ENCODE data around the gene UNC13D. TPM values are rescaled to one million over a fixed set of nuclear protein-coding genes. Genes with fewer than 3 reads are reported as not detected.
A peak's percentile ranks its signal among the peaks of the same experiment; 100 is the strongest.

The UNC13D gene
- total and polyA plus RNA-seq, 11 donors = 2.1 to 28.5 (median 5.8) TPM

DNA sequence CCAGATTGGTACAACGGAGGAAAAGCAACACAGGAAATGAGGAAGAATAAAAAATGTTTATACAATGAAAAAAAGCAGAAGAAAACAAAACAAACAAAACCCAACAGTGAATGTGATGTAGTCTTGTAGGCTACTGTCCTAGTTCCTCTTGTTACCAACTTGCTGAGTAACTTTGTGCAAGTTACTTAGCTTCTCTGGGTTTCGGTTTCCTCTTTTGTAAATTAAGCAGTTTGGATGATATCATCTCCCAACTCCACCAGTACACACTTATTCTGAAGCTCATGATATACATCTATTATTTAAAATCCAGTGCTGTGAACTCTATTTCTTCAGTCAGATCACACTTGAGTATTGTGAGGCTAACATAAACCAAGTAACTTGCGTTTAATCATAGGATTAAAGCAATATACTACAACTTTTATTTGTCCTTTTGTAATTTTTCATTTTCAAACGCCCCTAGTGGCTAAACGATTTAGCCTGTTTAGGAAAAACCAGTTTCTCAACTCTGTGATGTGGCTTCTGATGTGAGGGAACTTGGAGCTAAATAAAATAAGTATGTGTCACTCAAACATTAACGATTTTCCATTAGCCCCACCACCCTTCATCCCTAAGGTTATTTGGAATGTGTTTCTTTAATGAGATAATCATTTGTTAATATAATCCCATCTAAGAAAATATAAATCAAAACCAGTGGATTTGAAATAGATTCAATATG lies 61.0 kb downstream of the UNC13D start:
- Histone ChIP-seq H3K36me3 (peaks cover 7 to 15% (median 8%) of the 10 kb centered on the region in 9 donors), H3K4me1 (peaks cover 4 to 57% (median 37%) of the 10 kb centered on the region in 12 donors), H3K9me3 (no peaks in the 10 kb centered on the region), H3K27me3 (no peaks in the 10 kb centered on the region), H3K4me3 (peak overlapping the region in 5 of 12 donors; percentile 10 to 75 (median 19)), H3K27ac (peak overlapping the region; percentile 29 to 100 (median 99))
- no peak for ATAC-seq
- DNase-seq = no peak
- intact Hi-C loops (cut with DNase I) = loop anchor here in 1 of 10 donors (10.0 kb wide), 1 partner anchor 112 kb away; the partner anchor contains the start of gene TRIM65
- no peak for TF ChIP-seq POLR2A (IDR thresholded peaks at IDR 0.05)
- TF ChIP-seq, protein P1, sequence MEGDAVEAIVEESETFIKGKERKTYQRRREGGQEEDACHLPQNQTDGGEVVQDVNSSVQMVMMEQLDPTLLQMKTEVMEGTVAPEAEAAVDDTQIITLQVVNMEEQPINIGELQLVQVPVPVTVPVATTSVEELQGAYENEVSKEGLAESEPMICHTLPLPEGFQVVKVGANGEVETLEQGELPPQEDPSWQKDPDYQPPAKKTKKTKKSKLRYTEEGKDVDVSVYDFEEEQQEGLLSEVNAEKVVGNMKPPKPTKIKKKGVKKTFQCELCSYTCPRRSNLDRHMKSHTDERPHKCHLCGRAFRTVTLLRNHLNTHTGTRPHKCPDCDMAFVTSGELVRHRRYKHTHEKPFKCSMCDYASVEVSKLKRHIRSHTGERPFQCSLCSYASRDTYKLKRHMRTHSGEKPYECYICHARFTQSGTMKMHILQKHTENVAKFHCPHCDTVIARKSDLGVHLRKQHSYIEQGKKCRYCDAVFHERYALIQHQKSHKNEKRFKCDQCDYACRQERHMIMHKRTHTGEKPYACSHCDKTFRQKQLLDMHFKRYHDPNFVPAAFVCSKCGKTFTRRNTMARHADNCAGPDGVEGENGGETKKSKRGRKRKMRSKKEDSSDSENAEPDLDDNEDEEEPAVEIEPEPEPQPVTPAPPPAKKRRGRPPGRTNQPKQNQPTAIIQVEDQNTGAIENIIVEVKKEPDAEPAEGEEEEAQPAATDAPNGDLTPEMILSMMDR (IDR thresholded peaks at IDR 0.05) = peak; percentile 44 to 73 (median 61)
- 31 to 38% (median 32%) methylated on average over 6 of the region's 6 CpGs for WGBS, 4 donors

DNA sequence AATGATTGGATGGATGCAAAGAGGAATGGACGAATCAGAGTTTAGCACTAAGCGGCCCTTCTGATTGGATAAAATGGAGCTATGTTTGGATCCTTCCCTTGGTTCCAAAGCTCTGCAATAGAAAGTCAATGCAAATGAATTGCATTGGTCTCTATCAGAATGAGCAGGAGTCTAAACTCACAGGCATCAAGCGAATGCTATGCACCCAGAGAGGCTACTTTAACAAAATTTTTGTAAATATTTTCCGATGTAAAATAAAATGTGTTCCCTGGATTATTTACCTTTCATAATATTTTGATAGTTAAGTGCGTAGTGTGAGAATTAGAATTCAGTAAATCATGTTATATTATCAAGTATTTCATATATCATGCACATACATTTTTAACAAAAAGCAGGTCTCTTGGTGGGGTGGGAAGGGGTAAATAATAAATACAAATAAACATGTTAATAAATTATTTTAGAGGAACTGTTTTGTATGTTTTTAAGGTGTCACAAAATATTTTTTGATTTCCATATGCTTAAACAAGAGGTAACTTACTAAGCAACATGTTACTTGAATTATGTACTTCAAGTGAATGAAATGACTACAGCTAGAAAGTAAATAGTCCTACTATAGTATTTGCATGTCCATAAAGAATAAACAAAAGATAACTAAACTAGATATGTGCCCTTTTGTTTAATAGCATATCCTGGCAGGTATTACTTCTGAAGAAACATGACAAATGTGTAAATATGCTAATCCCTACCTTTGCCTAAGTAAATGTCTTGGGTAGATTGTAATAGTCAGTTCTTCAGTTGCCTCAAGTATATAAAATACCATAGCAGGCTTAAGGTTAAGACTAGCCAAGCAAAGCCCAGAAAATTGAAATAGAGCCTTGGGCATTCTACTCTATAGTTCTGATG lies 64.0 kb downstream of the UNC13D start:
- H3K27me3 ChIP-seq = no peaks in the 10 kb centered on the region
- H3K36me3 ChIP-seq = peaks cover 9 to 40% (median 37%) of the 10 kb centered on the region in 9 donors
- no peak for TF ChIP-seq POLR2A (IDR thresholded peaks at IDR 0.05)
- TF ChIP-seq, protein P1 (IDR thresholded peaks at IDR 0.05) = no peak
- 21 to 24% (median 22%) methylated on average over 5 of the region's 5 CpGs for WGBS, 4 donors
- peak overlapping the region in 4 of 12 donors; percentile 12 to 96 (median 53) for H3K4me3 ChIP-seq
- intact Hi-C loops (cut with DNase I) = loop anchor here in 8 of 10 donors (2.0 to 10.0 kb wide), 7 partner anchors 67 to 117 kb away; partner anchors contain the start of genes TRIM65 (in 4 of the 8) and TRIM47 (in 2 of the 8)
- peaks cover 14 to 60% (median 43%) of the 10 kb centered on the region in 12 donors for H3K4me1 ChIP-seq
- ATAC-seq (no peak), DNase-seq (no peak)
- peak overlapping the region in 8 of 12 donors; percentile 2 to 100 (median 45) for H3K27ac ChIP-seq
- H3K9me3 ChIP-seq = no peaks in the 10 kb centered on the region

DNA sequence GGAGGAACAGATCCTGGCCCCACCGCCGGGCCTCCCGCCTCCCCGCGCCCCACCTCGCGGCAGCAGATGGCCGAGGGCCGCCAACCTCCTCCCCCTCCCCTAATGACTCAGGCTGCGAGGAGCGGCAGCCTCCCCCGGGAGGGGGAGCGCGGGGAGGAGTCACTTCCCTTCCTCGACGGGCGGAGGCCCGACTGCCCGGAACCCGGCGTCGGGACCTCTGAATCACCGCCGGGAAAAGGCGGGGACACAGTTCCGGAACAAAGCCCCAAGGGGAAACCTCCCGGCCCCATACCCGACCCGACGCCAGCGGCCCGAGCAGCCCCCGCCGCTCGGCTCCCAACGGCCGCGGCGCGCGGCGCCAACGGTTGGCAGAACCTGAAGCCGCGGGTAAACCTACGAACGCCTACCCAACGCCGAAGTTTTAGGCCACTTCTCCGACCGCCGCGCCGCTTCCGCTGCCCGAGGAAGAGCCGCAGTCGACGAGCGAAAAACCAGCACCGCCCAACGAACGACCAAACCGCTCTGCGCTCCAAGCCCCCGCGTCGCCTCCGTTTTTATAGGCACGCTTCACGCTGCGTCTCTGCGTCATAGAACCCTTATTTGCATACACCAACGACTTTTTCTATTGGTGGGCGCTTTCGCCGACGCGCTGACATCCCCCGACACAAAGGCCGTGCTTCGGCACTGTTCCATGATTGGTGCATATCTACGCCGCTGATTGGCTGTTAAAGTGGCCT lies 64.8 kb downstream of the UNC13D start:
- intact Hi-C loops (cut with DNase I) = loop anchor here in 7 of 10 donors (2.0 to 10.0 kb wide), 7 partner anchors 68 to 118 kb away; partner anchors contain the start of genes TRIM65 (in 3 of the 7) and TRIM47 (in 2 of the 7)
- Histone ChIP-seq H3K27ac (peak overlapping the region; percentile 81 to 100 (median 98)), H3K9me3 (no peaks in the 10 kb centered on the region), H3K36me3 (peaks cover 9 to 48% (median 45%) of the 10 kb centered on the region in 9 donors), H3K4me1 (peaks cover 14 to 59% (median 43%) of the 10 kb centered on the region in 12 donors), H3K4me3 (peak overlapping the region; percentile 67 to 97 (median 88)), H3K27me3 (no peaks in the 10 kb centered on the region)
- DNase-seq = peak; percentile 97 to 99 (median 98)
- TF ChIP-seq POLR2A (IDR thresholded peaks at IDR 0.05) = peak; percentile 100
- TF ChIP-seq, protein P1 (IDR thresholded peaks at IDR 0.05) = peak in 3 of 12 donors; percentile 11 to 26 (median 16)
- 0% methylated on average over 41 to 84 of the region's 84 CpGs for WGBS, 4 donors
- ATAC-seq = peak; percentile 79 to 85 (median 82)

Data from heart left ventricle (tissue), 16 donors.